C4-2B (cell line): Measurements from ENCODE around the gene ZAR1.
"Not testable (repeated sequence)": the region's sequence is repeated elsewhere in the genome, so short reads cannot be mapped to it uniquely, and the experiment has no call there.

Experiments used
- H3K27ac ChIP-seq: fragments of 450-650 bp; 2 replicates; pipeline ENCODE4 v1.5.1; 2017
- ZFX ChIP-seq: fragments of 450-650 bp; IDR thresholded peaks from 2 replicates; pipeline ENCODE4 v1.6.1; 2017
- TF ChIP-seq, protein P1 (sequence below): fragments of 450-650 bp; conservative IDR thresholded peaks from 2 replicates; pipeline ENCODE4 v1.5.1; 2017; ENCODE audit warnings: mild to moderate bottlenecking

Gene ZAR1, protein sequence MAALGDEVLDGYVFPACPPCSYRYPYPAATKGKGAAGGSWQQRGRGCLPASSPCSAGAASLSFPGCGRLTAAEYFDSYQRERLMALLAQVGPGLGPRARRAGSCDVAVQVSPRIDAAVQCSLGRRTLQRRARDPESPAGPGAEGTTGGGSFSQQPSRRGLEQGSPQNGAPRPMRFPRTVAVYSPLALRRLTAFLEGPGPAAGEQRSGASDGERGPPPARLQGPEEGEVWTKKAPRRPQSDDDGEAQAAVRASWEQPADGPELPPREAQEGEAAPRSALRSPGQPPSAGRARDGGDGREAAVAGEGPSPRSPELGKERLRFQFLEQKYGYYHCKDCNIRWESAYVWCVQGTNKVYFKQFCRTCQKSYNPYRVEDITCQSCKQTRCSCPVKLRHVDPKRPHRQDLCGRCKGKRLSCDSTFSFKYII

DNA sequence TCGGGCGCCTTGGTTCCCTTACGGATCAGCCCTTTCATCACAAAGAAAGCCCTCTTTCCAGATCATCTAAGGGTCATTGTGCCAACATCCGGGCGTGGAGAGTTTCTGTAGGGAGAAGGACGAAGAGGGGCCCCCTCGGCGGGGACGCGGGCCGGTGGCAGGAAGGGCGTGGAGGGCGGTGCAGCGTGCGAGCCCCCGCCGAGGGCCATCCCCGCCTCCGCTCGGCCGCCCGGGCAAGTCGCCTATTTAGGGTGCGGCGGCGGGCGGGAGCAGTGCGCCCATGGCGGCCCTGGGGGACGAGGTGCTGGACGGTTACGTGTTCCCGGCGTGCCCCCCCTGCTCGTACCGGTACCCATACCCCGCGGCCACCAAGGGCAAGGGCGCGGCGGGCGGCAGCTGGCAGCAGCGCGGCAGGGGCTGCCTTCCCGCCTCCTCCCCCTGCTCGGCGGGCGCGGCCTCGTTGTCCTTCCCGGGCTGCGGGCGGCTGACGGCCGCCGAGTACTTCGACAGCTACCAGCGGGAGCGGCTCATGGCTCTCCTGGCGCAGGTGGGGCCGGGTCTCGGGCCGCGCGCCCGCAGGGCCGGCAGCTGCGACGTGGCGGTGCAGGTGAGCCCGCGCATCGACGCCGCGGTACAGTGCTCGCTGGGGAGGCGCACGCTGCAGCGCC, at the start of gene ZAR1:
TSS of gene ZAR1 (plus strand) at position 241 of the 668 bp plus-strand sequence. CDS start at position 281, 40 bp downstream.
- H3K27ac ChIP-seq, result no peak within 1 kb of the TSS
- TF ChIP-seq ZFX, result no peak
- TF ChIP-seq, protein P1, sequence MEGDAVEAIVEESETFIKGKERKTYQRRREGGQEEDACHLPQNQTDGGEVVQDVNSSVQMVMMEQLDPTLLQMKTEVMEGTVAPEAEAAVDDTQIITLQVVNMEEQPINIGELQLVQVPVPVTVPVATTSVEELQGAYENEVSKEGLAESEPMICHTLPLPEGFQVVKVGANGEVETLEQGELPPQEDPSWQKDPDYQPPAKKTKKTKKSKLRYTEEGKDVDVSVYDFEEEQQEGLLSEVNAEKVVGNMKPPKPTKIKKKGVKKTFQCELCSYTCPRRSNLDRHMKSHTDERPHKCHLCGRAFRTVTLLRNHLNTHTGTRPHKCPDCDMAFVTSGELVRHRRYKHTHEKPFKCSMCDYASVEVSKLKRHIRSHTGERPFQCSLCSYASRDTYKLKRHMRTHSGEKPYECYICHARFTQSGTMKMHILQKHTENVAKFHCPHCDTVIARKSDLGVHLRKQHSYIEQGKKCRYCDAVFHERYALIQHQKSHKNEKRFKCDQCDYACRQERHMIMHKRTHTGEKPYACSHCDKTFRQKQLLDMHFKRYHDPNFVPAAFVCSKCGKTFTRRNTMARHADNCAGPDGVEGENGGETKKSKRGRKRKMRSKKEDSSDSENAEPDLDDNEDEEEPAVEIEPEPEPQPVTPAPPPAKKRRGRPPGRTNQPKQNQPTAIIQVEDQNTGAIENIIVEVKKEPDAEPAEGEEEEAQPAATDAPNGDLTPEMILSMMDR, result no peak

GRCh38 chr4:48440914-48441313, 49.1 kb upstream of the ZAR1 start:
- H3K27ac ChIP-seq, result not testable (repeated sequence)

DNA sequence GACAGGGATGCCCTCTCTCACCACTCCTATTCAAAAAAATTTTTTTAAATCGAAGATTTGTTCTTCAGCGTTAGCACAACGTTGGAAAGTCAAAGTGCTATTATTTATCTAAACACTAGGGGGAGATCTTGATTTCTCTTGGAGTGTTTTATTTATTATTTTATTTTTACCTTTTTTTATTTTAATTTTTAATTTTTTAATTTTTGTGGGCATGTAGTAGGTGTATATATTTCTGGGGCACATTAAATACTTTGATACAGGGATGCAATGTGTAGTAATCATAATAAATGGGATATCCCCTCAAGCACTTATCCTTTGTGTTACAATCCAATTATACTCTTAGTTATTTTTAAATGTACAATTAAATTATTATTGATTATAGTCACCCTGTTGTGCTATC, 44.3 kb upstream of the ZAR1 start:
- no peak for TF ChIP-seq ZFX
- TF ChIP-seq, protein P1, result peak; percentile 78
- H3K27ac ChIP-seq, result no peak overlapping the region

GRCh38 chr4:48446642-48447041, 43.4 kb upstream of the ZAR1 start:
- no peak overlapping the region for H3K27ac ChIP-seq
- no peak for TF ChIP-seq ZFX
- TF ChIP-seq, protein P1, result no peak

DNA sequence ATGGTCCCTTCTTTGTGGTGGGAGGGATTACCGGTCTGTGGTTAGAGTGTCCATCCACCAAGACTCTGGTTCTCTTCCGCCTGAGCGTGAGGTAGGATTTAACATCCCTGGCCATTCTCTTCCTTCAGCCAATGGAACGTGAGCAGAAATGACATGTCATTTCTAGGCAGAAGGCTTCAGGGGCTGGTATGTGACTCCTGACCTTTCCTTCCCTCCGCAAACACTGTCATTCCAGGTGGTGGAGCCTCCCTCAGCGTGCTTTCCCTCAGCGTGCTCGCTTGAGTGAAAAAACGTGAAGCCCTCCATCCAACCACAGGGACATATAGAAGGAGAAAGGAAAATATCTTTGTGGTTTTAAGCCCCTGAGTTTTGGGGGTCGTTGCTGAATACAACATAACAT, 40.9 kb upstream of the ZAR1 start:
- TF ChIP-seq ZFX, result no peak
- TF ChIP-seq, protein P1, result no peak
- no peak overlapping the region for H3K27ac ChIP-seq

- H3K27ac ChIP-seq, result no peak overlapping the region
- TF ChIP-seq ZFX, result no peak
- TF ChIP-seq, protein P1, result no peak
Observed at GRCh38 chr4:48450740-48451139, 39.3 kb upstream of the ZAR1 start.

- not testable (repeated sequence) for H3K27ac ChIP-seq
Observed at GRCh38 chr4:48451656-48452055, 38.4 kb upstream of the ZAR1 start.

DNA sequence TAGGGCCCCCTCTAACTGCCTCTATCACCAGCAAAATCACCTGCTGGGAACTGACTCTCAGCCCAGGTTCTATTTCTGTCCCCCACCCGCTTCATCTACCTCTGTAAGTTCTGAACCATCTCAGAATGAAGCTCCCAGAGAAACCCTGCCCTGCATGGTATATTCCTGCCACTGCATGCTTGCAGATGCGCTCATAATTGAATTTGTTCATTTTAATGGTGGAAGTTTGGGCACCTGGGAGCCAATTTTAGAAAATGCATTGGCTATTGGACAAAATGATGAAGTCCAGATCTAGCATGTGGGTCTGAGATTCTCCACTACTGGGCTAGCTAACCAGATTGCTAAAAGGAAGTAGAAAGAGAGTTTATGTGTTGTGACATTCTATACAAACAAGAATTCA, 35.5 kb upstream of the ZAR1 start:
- H3K27ac ChIP-seq, result no peak overlapping the region
- TF ChIP-seq, protein P1, result no peak
- no peak for TF ChIP-seq ZFX
